Mucosa of rectum (tissue), 2 donors: Measurements from ENCODE around the gene MAPT.

Source experiments
- H3K27ac ChIP-seq, 2 donors: one replicate each; pipeline ENCODE4 v1.7.0; 2013; ENCODE audit warnings: inconsistent platforms in 2 of 2, low read depth in 2 of 2, low read length in 2 of 2
- H3K27me3 ChIP-seq, 2 donors: one replicate each; pipeline ENCODE4 v1.7.0; 2013; ENCODE audit warnings: low read length in 2 of 2; ENCODE audit not compliant: control insufficient read depth in 2 of 2, insufficient read depth in 2 of 2
- H3K36me3 ChIP-seq, 2 donors: one replicate each; pipeline ENCODE4 v1.7.0; 2013; ENCODE audit warnings: low read length in 2 of 2; ENCODE audit not compliant: control insufficient read depth in 2 of 2, insufficient read depth in 2 of 2
- H3K4me1 ChIP-seq, 2 donors: one replicate each; pipeline ENCODE4 v1.7.0; 2013; ENCODE audit warnings: low read length in 2 of 2, mild to moderate bottlenecking in 1 of 2; ENCODE audit not compliant: control insufficient read depth in 2 of 2, insufficient read depth in 2 of 2
- H3K4me3 ChIP-seq, 2 donors: one replicate each; pipeline ENCODE4 v1.7.0; 2013; ENCODE audit warnings: low read length in 2 of 2
- H3K9ac ChIP-seq, 2 donors: one replicate each; pipeline ENCODE4 v1.7.0; 2013; ENCODE audit warnings: low read length in 2 of 2, low read depth in 1 of 2, mild to moderate bottlenecking in 1 of 2
- H3K9me3 ChIP-seq, 2 donors: one replicate each; pipeline ENCODE4 v1.7.0; 2013; ENCODE audit warnings: low read length in 2 of 2; ENCODE audit not compliant: control insufficient read depth in 2 of 2
- donor health status: healthy.
- donor health status: Normal muscosa, but diverticular disease.

Gene MAPT

GRCh38 chr17:46064460-46064859 lies 170.1 kb downstream of the MAPT start:
- no peak overlapping the region for H3K4me3 ChIP-seq
- no peaks in the 10 kb centered on the region for H3K4me1 ChIP-seq
- H3K36me3 ChIP-seq, result peaks cover 28 to 39% of the 10 kb centered on the region in 2 donors
- H3K9ac ChIP-seq, result no peak overlapping the region
- no peaks in the 10 kb centered on the region for H3K9me3 ChIP-seq
- no peak overlapping the region for H3K27ac ChIP-seq
- H3K27me3 ChIP-seq, result no peaks in the 10 kb centered on the region

DNA sequence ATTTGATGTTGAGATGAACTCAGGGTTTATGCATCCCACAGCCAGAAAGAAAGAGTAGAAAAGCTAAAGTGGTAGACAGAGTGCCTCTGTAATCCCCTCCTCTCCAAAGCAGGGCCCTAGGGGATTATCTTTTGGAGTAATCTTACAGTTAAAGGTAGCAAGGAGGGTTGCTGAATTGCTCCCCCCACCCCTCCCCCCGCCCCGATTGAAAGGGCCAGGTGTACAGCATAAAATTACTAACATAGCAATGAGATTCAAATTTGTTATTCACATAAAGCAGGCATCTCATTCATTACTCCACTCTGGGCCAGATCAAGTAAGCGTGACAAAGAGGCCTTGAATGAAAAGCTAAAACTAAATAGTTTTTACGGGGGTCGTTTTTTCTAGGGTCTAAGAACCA lies 177.4 kb downstream of the MAPT start:
- no peak overlapping the region for H3K27ac ChIP-seq

DNA sequence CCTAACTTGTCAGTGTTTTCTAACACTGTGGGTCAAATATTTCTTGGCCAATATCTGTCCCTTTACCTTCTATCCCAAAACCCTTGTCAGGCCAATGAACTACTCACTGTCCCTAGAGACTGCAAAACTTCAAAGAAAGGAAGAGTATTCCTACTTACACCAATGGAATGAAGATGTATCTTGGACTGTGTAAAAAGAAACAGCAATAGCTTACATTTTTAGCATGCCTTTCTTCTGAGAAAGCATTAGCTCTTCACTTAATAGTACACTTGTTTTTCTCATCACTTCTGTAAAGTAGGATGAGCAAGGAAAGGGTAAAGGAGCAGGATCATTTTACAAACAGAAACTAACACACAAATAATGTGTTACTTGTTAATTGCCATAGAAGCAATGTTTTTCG lies 178.6 kb downstream of the MAPT start:
- H3K36me3 ChIP-seq, result no peaks in the 10 kb centered on the region
- H3K9ac ChIP-seq, result no peak overlapping the region
- no peaks in the 10 kb centered on the region for H3K4me1 ChIP-seq
- H3K27me3 ChIP-seq, result no peaks in the 10 kb centered on the region
- H3K4me3 ChIP-seq, result no peak overlapping the region
- H3K27ac ChIP-seq, result no peak overlapping the region
- no peaks in the 10 kb centered on the region for H3K9me3 ChIP-seq

More for the DNA sequence above, 177.4 kb downstream of the MAPT start:
- H3K4me1 ChIP-seq, result no peaks in the 10 kb centered on the region
- no peaks in the 10 kb centered on the region for H3K9me3 ChIP-seq
- no peaks in the 10 kb centered on the region for H3K27me3 ChIP-seq
- no peak overlapping the region for H3K9ac ChIP-seq
- peaks cover 5 to 6% of the 10 kb centered on the region in 2 donors for H3K36me3 ChIP-seq
- no peak overlapping the region for H3K4me3 ChIP-seq

GRCh38 chr17:46074540-46074939 lies 180.2 kb downstream of the MAPT start:
- H3K9ac ChIP-seq, result no peak overlapping the region

More at GRCh38 chr17:46074540-46074939, 180.2 kb downstream of the MAPT start:
- Histone ChIP-seq H3K36me3 (no peaks in the 10 kb centered on the region), H3K4me1 (no peaks in the 10 kb centered on the region), H3K27me3 (no peaks in the 10 kb centered on the region), H3K4me3 (no peak overlapping the region), H3K9me3 (no peaks in the 10 kb centered on the region), H3K27ac (no peak overlapping the region)
